ENCODE measurements around the gene FLOT2.
"Not testable (repeated sequence)": the region's sequence is repeated elsewhere in the genome, so short reads cannot be mapped to it uniquely, and the experiment has no call there.

FLOT2 gene

GRCh38 chr17:28867276-28867675, 30.3 kb downstream of the FLOT2 start:
- no peak for DNase-seq

DNA sequence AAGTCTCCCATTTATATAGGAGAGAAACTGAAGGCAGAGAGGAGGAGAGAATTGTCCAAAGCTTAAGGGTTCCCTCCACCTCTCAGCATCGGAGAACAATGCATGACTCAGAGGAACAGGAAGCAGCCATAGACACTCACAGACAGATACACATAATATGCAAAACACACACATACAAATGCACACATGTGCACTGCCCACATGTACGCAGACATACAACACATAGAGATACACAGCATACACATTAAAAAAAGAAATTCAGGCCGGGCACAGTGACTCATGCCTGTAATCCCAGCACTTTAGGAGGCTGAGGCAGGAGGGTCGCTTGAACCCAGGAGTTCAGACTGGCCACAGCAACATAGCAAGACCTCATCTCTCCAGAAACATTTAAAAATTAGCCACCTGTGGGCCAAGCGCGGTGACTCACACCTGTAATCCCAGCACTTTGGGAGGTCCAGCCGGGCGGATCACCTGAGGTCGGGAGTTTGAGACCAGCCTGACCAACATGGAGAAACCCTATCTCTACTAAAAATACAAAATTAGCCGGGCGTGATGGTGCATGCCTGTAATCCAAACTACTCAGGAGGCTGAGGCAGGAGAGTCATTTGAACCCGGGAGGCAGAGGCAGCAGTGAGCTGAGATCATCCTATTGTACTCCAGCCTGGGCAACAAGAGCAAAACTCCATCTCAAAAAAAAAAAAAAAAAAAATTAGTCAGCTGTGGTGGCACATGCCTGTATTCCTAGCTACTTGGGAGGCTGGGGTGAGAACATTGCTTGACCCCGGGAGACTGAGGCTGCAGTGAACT, 31.4 kb downstream of the FLOT2 start:
- DNase-seq, result no peak

DNA sequence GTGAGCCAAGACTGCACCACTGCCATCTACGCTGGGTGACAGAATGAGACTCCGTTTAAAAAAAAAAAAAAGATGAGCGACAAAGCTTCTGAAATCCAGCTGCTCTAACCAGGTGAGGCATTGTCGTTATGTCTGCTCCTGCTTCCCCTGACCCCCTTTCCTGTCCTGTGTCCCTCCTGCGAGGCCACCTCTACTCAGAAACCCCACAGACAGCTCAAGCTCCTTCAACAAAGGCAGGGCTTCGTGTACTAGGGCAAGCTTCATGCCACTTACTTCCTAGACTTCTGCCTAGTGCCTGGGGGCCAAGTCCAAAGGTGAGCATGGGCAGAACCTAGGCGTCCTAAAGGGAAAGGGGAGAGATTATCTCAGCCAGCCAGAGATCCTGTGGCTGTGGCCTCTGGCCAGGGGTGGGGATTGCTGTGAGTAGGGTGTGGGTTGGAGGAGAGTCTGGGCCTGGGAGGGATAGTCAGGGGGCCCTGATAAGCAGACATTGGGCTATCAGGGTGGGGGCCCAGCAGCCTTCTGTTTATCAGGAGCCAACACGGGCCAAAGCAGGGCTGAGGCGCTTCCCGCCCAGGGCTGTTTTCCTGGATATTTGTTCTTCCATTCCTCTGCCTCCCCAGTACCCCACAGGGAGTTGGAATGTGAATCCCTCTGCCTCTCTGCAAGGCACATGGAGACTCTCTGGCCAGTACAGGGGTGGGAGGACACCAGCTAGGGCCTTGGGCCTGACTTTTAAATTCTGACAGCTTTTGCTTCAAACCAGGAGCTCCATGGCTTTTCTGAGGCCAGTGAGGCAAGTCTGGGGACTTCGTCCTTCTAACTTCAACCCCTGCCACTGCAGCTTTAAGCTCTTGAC, 32.3 kb downstream of the FLOT2 start:
- no peak for DNase-seq

- no peak for DNase-seq
Measured at GRCh38 chr17:28863953-28864352, 33.6 kb downstream of the FLOT2 start.

DNA sequence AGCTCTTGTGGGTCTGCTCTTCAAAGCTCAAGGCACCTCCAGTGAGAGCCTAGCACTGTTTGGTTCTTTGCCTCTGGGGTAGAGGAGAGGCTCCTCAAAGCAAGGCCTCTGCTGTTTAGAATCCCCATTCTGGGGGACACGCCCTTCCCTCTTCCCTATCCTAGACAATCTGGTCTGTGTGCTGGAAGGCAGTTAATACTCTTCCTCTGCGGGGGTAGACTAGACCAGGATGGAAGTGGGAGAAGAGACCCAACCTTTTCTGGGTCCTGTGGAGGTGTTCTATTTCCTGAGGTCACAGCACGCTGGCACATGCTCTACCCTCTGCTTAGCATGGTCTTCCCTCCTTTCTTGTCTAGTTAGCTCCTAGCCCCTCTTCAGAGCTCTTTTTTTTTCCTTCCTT, 35.0 kb downstream of the FLOT2 start:
- DNase-seq, result no peak

DNA sequence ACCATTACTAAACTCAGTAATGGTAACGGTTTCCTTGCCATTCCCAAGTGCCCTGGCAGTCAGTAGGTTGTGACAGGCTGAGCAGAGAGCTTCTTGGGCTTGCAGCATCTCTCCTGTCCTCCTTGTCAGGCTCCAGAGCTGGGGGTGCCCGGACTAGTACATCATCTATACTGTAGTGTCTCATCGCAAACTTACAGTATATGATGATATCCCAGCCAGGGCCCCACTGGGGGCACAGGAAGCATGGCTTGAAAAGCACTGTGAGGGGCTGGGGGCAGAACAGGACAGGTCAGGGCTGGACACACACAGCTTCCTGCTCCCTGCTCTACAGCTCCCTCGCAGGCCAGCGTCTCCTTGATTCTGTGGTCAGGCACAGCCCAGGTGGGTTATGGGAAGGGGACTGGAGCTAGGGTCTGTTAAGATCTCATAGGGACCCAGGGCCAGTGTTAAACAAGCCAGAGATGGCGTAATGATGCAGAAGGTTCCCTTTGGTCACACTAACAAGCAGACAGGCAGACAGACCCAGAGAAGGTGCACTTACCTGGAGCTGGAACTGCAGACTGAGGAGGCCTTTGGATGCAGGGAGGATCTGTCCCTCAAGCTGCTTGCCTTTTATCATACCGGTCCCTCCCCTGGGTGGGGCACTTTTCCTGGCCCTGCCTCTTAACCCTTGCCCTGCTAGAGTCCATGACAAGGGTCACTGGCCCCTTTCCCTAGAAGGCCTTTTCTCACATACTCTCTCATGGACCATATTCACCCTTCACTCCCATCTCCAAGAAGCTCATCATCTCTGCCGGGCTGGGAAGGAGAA, 35.9 kb downstream of the FLOT2 start:
- DNase-seq, result no peak

DNA sequence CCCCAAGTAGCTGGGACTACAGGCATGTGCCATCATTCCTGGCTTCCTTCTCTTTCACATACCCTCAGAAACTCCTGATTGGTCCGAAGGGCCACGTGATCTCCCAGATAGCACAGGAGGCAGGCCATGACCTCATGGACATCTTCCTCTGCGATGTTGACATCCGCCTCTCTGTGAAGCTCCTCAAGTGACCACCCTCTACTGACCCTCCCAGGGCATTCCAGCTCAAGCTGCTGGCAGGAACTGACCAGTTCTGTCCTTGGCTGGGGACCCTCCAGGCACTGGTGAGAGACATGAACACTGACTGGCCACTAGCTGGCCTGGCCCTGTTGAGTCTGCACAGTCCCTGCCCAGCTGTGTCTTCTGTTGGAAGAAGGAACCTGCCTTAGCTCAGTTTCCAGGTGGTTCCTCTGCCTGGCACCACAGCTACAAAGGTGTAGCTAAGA, 37.1 kb downstream of the FLOT2 start:
- DNase-seq, result no peak

DNA sequence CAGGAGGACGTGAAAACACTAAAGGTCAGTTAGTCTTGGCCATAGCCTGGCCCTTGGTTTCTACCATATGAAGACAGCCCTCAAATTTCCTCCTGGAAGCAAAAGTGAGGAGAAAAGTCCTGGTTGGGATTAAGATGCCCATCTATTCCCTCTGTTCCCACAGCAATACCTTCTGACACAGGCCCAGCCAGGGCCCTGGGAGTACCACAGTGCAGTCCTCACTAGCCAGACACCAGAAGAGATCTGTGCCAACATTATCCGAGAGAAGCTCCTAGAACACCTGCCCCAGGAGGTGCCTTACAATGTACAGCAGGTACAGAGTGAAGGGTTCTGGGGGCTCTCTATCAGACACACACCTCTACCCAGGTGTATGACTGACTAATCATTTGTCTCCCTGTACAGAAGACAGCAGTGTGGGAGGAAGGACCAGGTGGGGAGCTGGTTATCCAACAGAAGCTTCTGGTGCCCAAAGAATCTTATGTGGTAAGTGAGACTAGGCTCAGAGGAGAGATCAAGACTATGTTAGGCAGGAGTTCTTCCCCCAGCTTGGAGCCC, 38.7 kb downstream of the FLOT2 start:
- no peak for DNase-seq

DNA sequence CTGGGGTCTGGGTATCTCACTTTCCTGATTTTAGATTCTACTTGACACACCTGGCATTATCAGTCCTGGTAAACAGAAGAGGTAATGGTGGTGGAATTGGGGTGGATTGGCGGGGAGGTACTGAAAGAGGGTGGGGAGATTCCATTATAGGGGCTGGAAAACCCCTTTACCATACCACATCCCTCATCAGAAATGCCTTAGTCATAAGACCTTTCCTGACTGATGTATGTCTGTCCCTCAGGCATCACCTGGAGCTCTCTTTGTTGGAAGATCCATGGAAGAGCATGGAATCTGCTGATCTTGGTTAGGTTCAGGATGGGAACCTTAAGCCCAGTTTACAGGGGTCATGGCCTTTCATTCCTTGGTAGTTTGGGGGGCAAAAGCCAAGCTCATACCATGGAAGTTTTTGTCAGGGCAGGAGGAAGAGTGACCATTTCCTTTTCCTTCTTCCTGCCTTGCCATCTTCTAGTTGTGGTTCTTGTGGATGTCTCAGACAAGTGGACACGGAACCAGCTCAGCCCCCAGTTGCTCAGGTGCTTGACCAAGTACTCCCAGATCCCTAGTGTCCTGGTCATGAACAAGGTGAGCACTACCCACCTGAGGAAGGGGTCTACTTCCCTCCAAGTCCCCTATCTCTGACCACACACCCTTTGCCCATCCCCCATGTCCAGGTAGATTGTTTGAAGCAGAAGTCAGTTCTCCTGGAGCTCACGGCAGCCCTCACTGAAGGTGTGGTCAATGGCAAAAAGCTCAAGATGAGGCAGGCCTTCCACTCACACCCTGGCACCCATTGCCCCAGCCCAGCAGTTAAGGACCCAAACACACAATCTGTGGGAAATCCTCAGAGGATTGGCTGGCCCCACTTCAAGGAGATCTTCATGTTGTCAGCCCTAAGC, 39.4 kb downstream of the FLOT2 start:
- DNase-seq, result no peak

DNA sequence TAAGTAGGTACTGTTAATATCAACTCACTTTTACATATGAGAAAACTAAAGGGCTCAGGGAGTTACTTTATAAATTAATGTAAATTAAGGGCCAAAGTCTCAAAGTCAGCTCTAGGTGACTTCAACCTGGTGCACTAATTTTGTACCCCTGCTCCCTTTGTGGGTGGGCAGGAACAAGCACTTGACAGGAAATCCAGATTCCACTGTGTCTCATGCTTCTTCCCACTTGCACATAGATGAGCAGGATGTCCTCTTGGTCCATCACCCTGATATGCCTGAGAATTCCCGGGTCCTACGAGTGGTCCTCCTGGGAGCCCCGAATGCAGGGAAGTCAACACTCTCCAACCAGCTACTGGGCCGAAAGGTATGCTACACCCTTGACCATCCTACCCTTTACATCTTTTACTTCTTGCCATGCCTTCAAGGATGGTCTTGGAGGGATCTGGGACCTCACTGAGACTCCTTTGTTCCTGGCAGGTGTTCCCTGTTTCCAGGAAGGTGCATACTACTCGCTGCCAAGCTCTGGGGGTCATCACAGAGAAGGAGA, 41.4 kb downstream of the FLOT2 start:
- DNase-seq, result no peak

DNA sequence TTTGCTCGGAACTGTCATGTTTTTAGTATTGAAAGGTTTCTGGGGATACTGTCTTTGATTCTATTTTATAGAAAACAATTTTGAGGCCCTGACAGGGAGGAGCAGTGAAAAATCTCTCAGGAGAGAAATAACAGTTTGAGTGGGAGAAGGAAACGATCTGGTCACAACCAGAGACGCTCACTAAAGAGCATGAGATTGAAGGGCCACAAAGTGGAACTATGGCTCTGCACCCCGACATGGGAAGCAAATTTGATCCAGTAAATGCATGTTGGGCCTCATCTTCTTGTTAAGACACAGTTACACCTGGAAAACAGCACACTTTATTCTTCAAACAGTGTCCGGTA, 42.2 kb downstream of the FLOT2 start:
- no peak for DNase-seq

DNA sequence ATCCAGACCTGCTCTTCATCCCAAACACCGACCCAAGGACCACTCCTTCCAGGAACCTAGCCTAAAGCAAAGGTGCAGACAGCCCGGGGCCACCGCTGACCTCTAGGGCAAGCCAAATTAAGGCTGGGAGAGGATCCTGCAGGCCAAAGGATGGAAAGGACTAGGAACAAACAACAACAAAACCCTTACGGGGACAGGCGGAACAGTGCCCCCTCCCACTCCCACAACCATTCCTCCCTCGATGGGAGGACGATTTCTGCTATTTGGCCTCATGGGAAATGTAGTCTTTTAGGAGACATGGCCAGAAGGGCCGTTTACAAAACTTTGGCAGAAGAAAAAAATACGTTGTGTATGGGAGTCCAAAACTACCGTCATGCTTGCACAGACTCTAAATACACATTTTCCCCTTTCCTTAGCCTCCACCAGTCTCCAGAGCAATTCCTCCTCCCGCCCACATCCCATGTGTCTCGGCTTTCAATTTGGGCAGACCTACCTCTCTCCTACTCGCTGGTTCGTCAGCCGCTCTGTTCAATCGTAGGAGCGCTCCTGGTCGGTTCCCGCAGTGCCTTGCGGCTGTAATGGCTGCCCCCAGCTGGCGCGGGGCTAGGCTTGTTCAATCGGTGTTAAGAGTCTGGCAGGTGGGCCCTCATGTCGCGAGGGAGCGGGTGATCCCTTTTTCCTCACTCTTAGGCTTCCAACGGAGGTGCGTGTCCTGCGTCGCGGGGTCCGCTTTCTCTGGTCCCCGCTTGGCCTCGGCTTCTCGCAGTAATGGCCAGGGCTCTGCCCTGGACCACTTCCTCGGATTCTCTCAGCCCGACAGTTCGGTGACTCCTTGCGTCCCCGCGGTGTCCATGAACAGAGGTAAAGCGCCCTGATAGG, 42.8 kb downstream of the FLOT2 start, which contains the start of gene ERAL1:
TSS of gene ERAL1 (plus strand) at position 560 of the 879 bp plus-strand sequence. CDS start at position 579, 19 bp downstream.
- DNase-seq, result peak; percentile 87

- DNase-seq, result no peak
Measured at GRCh38 chr17:28853295-28853694, 44.2 kb downstream of the FLOT2 start.

DNA sequence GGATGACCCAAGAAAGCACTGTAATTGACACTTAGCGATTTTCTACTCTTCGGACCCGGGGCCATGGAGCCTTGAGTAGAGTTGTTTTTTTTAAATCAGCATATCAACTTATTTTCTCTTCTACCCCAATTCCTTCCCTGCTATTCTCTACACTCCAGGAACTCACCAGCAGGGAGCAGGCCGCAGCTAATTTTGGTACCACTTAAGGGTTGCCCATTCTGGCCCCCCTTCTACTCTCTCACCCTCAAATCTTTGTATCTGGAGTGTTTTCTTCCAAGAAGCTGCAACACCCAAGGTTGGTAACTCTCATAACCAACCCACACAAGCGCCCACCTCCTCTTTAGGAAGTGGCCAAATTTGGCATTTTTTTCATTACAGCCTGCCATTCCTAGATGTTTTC, 48.3 kb downstream of the FLOT2 start:
- no peak for DNase-seq

- peak; percentile 67 for DNase-seq
Measured at GRCh38 chr17:28848667-28849066, 48.9 kb downstream of the FLOT2 start.

- not testable (repeated sequence) for DNase-seq
Measured at GRCh38 chr17:28846699-28847098, 50.8 kb downstream of the FLOT2 start.

GRCh38 chr17:28846231-28846630, 51.3 kb downstream of the FLOT2 start:
- peak; percentile 33 for DNase-seq

DNA sequence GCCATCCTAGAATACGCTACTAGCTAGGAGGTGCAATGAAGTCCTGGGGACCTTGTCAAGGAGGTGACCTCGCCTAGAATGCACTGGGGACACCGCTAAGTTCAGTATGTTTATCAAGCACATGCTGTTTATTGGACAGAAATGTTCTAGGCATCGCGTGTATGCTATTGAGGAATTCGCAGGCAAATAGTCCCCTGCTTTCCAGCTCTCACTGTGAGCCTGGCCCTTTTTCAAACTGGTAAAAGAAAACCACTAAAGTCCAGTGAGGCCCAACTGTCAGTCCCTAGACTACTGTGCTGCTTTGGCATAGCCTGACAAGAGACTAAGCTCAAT, 53.8 kb downstream of the FLOT2 start:
- no peak for DNase-seq

GRCh38 chr17:28842282-28843012, 55.1 kb downstream of the FLOT2 start, which contains the start of gene FAM222B:
Gene FAM222B (minus strand): TSS chr17:28842790. CDS start chr17:28766667, 76,123 bp downstream.
- DNase-seq, result peak; percentile 88

DNA sequence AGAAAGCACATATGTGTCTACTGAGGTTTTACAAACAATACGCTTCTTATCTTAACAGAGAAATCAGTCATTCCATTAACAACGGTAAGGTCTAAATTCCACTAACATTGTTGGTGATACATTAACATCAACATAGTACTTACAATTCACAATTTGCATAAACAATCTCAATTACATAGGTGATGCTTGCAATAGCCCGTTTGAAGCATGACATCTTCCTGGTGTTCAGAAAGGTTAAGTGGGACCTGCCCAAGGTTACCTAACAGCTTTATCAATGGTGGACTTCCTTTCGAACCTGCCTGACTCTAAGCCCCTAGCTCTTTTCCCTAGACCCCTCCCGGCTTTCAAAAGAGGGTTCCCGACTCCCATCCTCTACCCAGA, 55.6 kb downstream of the FLOT2 start:
- no peak for DNase-seq

Data from stimulated activated CD4-positive, alpha-beta T cell treated with anti-CD3 and anti-CD28 coated beads, Interleukin-4, amount 100 ng/mL, for 24 hours (primary cell).